ENCODE measurements around the gene RECQL5. TPM values are rescaled to one million over a fixed set of nuclear protein-coding genes. Genes with fewer than 3 reads are reported as not detected.
A peak's percentile ranks its signal among the peaks of the same experiment; 100 is the strongest.

Gene RECQL5
- polyA plus RNA-seq (2012; rRNA removed), result 22.5 and 25.3 TPM in 2 replicates
- 8.8 and 11.4 TPM in 2 replicates for polyA plus RNA-seq (2012; cell fraction: cytosol; rRNA removed)
- 179 and 199 TPM in 2 replicates for polyA plus RNA-seq (2012; cell fraction: nucleus; rRNA removed)

GRCh38 chr17:75666959-75667790, at the start of gene RECQL5, which contains the start of gene SAP30BP:
RECQL5 (minus strand) TSS chr17:75667154; CDS start chr17:75666557, 597 bp downstream.
SAP30BP (plus strand) TSS chr17:75667338; CDS start chr17:75667373, 35 bp downstream.
- Histone ChIP-seq H2AFZ (ENCODE audit: low read depth) (peak within 1 kb of the TSS; percentile 94), H3K4me3 (ENCODE audit: low read depth in 2 of 2, low read length in 1 of 2) (peak within 1 kb of the TSS; percentile 94 to 97), H3K27ac (ENCODE audit: low read depth in 2 of 2, low read length in 1 of 2) (peak within 1 kb of the TSS; percentile 79 to 81), H3K9me3 (no peaks in the 10 kb centered on the region), H4K20me1 (ENCODE audit: insufficient read depth) (no peaks in the 10 kb centered on the region), H3K4me2 (peak within 1 kb of the TSS; percentile 77), H3K27me3 (ENCODE audit: insufficient read depth) (no peaks in the 10 kb centered on the region), H3K4me1 (ENCODE audit: control insufficient read depth in 1 of 2, insufficient read depth in 2 of 2, low read depth in 1 of 2, low read length in 1 of 2) (peaks cover 12 to 16% of the 10 kb centered on the region in 2 experiments; a peak in 3 of 4 replicates), H3K9ac (peak within 1 kb of the TSS; percentile 93), H3K9me2 (no peaks in the 10 kb centered on the region), H3K79me2 (ENCODE audit: insufficient read depth) (peaks cover 74% of the 10 kb centered on the region), H3F3A (replicated peaks; ENCODE audit: insufficient read depth) (no peaks in the 10 kb centered on the region), H3K36me3 (replicated peaks in 1 of 2; ENCODE audit: control insufficient read depth in 1 of 2, insufficient read depth in 2 of 2, low read length in 1 of 2) (peaks cover 42 to 61% of the 10 kb centered on the region in 2 experiments)
- DNase-seq, result peak; percentile 96
- CTCF ChIA-PET, result interaction anchor here (0.9 to 5.9 kb wide), 14 partner anchors 9 to 162 kb away, joined by 3 to 75 read pairs (median 4); partner anchors contain the start of gene SMIM5
- TF ChIP-seq, protein P1, sequence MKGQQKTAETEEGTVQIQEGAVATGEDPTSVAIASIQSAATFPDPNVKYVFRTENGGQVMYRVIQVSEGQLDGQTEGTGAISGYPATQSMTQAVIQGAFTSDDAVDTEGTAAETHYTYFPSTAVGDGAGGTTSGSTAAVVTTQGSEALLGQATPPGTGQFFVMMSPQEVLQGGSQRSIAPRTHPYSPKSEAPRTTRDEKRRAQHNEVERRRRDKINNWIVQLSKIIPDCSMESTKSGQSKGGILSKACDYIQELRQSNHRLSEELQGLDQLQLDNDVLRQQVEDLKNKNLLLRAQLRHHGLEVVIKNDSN (IDR thresholded peaks at IDR 0.05; ENCODE audit: borderline replicate concordance, low read depth), result peak; percentile 28; the same call in 1 of the 2 replicates
- TF ChIP-seq FOSL2 (IDR thresholded peaks at IDR 0.05; ENCODE audit: borderline replicate concordance, low read depth) (peak; percentile 59; the same call in 1 of the 2 replicates), NFIC (IDR thresholded peaks at IDR 0.05; ENCODE audit: borderline replicate concordance) (no peak), EP300 (IDR thresholded peaks at IDR 0.05; ENCODE audit: borderline replicate concordance in 1 of 2, low read depth in 1 of 2, low read length in 1 of 2) (no peak), YY1 (IDR thresholded peaks at IDR 0.05; ENCODE audit: low read depth) (peak; percentile 97), RFX5 (IDR thresholded peaks at IDR 0.05; ENCODE audit: low read length) (no peak), GABPA (IDR thresholded peaks at IDR 0.05; ENCODE audit: low read depth) (peak; percentile 97), TCF12 (IDR thresholded peaks at IDR 0.05) (peak; percentile 39; the same call in 1 of the 2 replicates), JUND (IDR thresholded peaks at IDR 0.05) (peak; percentile 46), REST (IDR thresholded peaks at IDR 0.05; ENCODE audit: low read depth, low read length) (peak; percentile 44; the same call in 1 of the 2 replicates), SIN3A (IDR thresholded peaks at IDR 0.05; ENCODE audit: borderline replicate concordance, low read depth, low read length) (peak; percentile 75; the same call in 1 of the 2 replicates), RCOR1 (IDR thresholded peaks at IDR 0.05; ENCODE audit: low read length) (peak; percentile 36; the same call in 1 of the 2 replicates), POLR2AphosphoS5 (IDR thresholded peaks at IDR 0.05; ENCODE audit: low read depth, low read length) (peak; percentile 96), MXI1 (IDR thresholded peaks at IDR 0.05; ENCODE audit: low read depth, low read length) (0 out of 2 replicates have a peak, but pooled peaks have one; percentile 88), CHD2 (IDR thresholded peaks at IDR 0.05; ENCODE audit: low read length, partially characterized antibody) (peak; percentile 84), ELF1 (IDR thresholded peaks at IDR 0.05) (peak; percentile 96), TAF1 (IDR thresholded peaks at IDR 0.05; ENCODE audit: borderline replicate concordance, low read depth, low read length) (peak; percentile 68), CTCF (IDR thresholded peaks at IDR 0.05) (no peak), FOXJ3 (CRISPR knock-in tag; IDR thresholded peaks at IDR 0.05) (no peak)
- TF ChIP-seq, protein P2, sequence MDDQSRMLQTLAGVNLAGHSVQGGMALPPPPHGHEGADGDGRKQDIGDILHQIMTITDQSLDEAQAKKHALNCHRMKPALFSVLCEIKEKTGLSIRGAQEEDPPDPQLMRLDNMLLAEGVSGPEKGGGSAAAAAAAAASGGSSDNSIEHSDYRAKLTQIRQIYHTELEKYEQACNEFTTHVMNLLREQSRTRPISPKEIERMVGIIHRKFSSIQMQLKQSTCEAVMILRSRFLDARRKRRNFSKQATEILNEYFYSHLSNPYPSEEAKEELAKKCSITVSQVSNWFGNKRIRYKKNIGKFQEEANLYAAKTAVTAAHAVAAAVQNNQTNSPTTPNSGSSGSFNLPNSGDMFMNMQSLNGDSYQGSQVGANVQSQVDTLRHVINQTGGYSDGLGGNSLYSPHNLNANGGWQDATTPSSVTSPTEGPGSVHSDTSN (IDR thresholded peaks at IDR 0.05), result peak; percentile 42
- TF ChIP-seq, protein P3, sequence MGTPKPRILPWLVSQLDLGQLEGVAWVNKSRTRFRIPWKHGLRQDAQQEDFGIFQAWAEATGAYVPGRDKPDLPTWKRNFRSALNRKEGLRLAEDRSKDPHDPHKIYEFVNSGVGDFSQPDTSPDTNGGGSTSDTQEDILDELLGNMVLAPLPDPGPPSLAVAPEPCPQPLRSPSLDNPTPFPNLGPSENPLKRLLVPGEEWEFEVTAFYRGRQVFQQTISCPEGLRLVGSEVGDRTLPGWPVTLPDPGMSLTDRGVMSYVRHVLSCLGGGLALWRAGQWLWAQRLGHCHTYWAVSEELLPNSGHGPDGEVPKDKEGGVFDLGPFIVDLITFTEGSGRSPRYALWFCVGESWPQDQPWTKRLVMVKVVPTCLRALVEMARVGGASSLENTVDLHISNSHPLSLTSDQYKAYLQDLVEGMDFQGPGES (IDR thresholded peaks at IDR 0.05; ENCODE audit: low read depth, low read length), result peak; percentile 38; the same call in 1 of the 2 replicates
- TF ChIP-seq, protein P4, sequence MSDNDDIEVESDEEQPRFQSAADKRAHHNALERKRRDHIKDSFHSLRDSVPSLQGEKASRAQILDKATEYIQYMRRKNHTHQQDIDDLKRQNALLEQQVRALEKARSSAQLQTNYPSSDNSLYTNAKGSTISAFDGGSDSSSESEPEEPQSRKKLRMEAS (IDR thresholded peaks at IDR 0.05; ENCODE audit: low read depth), result peak; percentile 92
- POLR2A ChIA-PET, result interaction anchor here (1.0 to 1.4 kb wide), 6 partner anchors 10 to 83 kb away, joined by 3 to 5 read pairs (median 4); no protein-coding TSS in a partner anchor
- WGBS (ENCODE audit: low lambda C conversion rate), result under 1% methylated on average over 55 of the region's 55 CpGs
